ENCODE results near the gene PCDHGA9. TPM values are rescaled to one million over a fixed set of nuclear protein-coding genes. Genes with fewer than 3 reads are reported as not detected.
"Not testable (repeated sequence)": the region's sequence is repeated elsewhere in the genome, so short reads cannot be mapped to it uniquely, and the experiment has no call there.

PCDHGA9 gene
- total and polyA plus RNA-seq, 2 donors (not counting 1 experiment from before 2014, with no cell fraction given): 3.3 to 4.8 TPM

DNA sequence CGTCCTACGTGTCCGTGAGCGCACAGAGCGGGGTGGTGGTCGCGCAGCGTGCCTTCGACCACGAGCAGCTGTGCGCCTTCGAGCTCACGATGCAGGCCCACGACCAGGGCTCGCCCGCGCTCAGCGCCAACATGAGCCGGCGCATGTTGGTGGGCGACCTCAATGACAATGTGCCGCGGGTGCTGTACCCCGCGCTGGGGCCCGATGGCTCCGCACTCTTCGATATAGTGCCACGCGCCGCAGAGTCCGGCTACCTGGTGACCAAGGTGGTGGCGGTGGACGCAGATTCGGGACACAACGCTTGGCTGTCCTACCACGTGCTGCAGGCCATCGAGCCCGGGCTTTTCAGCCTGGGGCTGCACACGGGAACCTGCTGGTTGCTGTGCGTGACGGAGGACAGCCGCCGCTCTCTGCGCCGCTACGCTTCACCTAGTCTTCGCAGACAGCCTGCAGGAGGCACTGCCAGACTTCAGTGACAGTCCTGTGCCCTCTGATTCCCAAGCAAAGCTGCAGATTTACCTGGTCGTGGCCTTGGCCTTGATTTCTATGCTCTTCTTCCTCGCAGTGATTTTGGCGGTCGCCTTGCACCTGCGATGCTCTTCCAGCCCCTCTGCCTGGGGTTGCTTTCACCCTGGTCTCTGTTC is 25.3 kb downstream of the PCDHGA9 start:
- H4K20me1 ChIP-seq (ENCODE audit: control insufficient read depth, extremely low read depth, insufficient read depth, low read length): no peaks in the 10 kb centered on the region
- H3K4me3 ChIP-seq (replicated peaks in 1 of 4; ENCODE audit: control extremely low read depth in 1 of 4, insufficient read depth in 1 of 4, low read depth in 3 of 4, low read length in 4 of 4): no peak overlapping the region
- TF ChIP-seq EZH2 (IDR thresholded peaks at IDR 0.05; ENCODE audit: low read length, missing control alignments): no peak
- TF ChIP-seq, protein P1, sequence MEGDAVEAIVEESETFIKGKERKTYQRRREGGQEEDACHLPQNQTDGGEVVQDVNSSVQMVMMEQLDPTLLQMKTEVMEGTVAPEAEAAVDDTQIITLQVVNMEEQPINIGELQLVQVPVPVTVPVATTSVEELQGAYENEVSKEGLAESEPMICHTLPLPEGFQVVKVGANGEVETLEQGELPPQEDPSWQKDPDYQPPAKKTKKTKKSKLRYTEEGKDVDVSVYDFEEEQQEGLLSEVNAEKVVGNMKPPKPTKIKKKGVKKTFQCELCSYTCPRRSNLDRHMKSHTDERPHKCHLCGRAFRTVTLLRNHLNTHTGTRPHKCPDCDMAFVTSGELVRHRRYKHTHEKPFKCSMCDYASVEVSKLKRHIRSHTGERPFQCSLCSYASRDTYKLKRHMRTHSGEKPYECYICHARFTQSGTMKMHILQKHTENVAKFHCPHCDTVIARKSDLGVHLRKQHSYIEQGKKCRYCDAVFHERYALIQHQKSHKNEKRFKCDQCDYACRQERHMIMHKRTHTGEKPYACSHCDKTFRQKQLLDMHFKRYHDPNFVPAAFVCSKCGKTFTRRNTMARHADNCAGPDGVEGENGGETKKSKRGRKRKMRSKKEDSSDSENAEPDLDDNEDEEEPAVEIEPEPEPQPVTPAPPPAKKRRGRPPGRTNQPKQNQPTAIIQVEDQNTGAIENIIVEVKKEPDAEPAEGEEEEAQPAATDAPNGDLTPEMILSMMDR (conservative IDR thresholded peaks at IDR 0.05 in 1 of 2, IDR thresholded peaks at IDR 0.05 in 1 of 2; ENCODE audit: low read depth in 1 of 2, low read length in 2 of 2): no peak
- H3K36me3 ChIP-seq (ENCODE audit: control insufficient read depth, insufficient read depth, low read length): peaks cover 2% of the 10 kb centered on the region
- H3K4me1 ChIP-seq (ENCODE audit: control insufficient read depth, extremely low read depth, insufficient read depth, low read length): no peaks in the 10 kb centered on the region
- no peak overlapping the region for H3K4me2 ChIP-seq (ENCODE audit: extremely low read depth, insufficient read depth, low read length)
- peaks cover 2% of the 10 kb centered on the region for H3K79me2 ChIP-seq (ENCODE audit: control insufficient read depth, insufficient read depth, low read length)
- DNase-seq (ENCODE audit: low read depth in 2 of 2): no peak
- no peak overlapping the region for H2AFZ ChIP-seq (ENCODE audit: low read length)
- no peak overlapping the region for H3K9ac ChIP-seq (ENCODE audit: insufficient read depth, low read length)
- no peaks in the 10 kb centered on the region for H3K27me3 ChIP-seq (ENCODE audit: control insufficient read depth, insufficient read depth, low read length)
- peaks cover 8% of the 10 kb centered on the region for H3K9me3 ChIP-seq (ENCODE audit: control insufficient read depth, insufficient read depth, low read depth, low read length)
- H3K27ac ChIP-seq (ENCODE audit: insufficient read depth, low read length): no peak overlapping the region

DNA sequence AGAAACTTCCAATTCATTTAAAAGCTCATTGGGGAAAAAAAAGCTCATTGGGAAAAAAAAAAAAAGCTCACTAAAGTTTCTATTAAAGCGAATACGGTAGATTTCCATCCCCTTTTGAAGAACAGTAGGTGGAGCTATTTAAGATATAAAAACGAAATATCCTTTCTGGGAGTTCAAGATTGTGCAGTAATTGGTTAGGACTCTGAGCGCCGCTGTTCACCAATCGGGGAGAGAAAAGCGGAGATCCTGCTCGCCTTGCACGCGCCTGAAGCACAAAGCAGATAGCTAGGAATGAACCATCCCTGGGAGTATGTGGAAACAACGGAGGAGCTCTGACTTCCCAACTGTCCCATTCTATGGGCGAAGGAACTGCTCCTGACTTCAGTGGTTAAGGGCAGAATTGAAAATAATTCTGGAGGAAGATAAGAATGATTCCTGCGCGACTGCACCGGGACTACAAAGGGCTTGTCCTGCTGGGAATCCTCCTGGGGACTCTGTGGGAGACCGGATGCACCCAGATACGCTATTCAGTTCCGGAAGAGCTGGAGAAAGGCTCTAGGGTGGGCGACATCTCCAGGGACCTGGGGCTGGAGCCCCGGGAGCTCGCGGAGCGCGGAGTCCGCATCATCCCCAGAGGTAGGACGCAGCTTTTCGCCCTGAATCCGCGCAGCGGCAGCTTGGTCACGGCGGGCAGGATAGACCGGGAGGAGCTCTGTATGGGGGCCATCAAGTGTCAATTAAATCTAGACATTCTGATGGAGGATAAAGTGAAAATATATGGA is 27.9 kb downstream of the PCDHGA9 start, which contains the start of gene PCDHGA12:
Gene PCDHGA12, plus strand, starts transcription at position 176 of the 782 bp plus-strand sequence. Its CDS starts 253 bp downstream, at position 429.
- H3K27ac ChIP-seq (ENCODE audit: insufficient read depth, low read length): peak within 1 kb of the TSS; percentile 59

GRCh38 chr5:141431286-141431685 is 28.7 kb downstream of the PCDHGA9 start:
- Histone ChIP-seq H4K20me1 (ENCODE audit: control insufficient read depth, extremely low read depth, insufficient read depth, low read length) (no peaks in the 10 kb centered on the region), H2AFZ (ENCODE audit: low read length) (peak overlapping the region; percentile 6), H3K27me3 (ENCODE audit: control insufficient read depth, insufficient read depth, low read length) (no peaks in the 10 kb centered on the region), H3K4me1 (ENCODE audit: control insufficient read depth, extremely low read depth, insufficient read depth, low read length) (no peaks in the 10 kb centered on the region), H3K27ac (ENCODE audit: insufficient read depth, low read length) (peak overlapping the region; percentile 59), H3K36me3 (ENCODE audit: control insufficient read depth, insufficient read depth, low read length) (peaks cover 2% of the 10 kb centered on the region), H3K9ac (ENCODE audit: insufficient read depth, low read length) (no peak overlapping the region), H3K4me2 (ENCODE audit: extremely low read depth, insufficient read depth, low read length) (peak overlapping the region; percentile 30), H3K9me3 (ENCODE audit: control insufficient read depth, insufficient read depth, low read depth, low read length) (peaks cover 8% of the 10 kb centered on the region), H3K79me2 (ENCODE audit: control insufficient read depth, insufficient read depth, low read length) (peaks cover 2% of the 10 kb centered on the region), H3K4me3 (replicated peaks in 1 of 4; ENCODE audit: control extremely low read depth in 1 of 4, insufficient read depth in 1 of 4, low read depth in 3 of 4, low read length in 4 of 4) (peak overlapping the region in 3 of 4 experiments; percentile 32 to 58 (median 56))
- DNase-seq (ENCODE audit: low read depth in 2 of 2): peak; percentile 24 to 46
- TF ChIP-seq, protein P1 (conservative IDR thresholded peaks at IDR 0.05 in 1 of 2, IDR thresholded peaks at IDR 0.05 in 1 of 2; ENCODE audit: low read depth in 1 of 2, low read length in 2 of 2): no peak
- no peak for TF ChIP-seq EZH2 (IDR thresholded peaks at IDR 0.05; ENCODE audit: low read length, missing control alignments)

More for the DNA sequence above, 27.9 kb downstream of the PCDHGA9 start, which contains the start of gene PCDHGA12:
- Histone ChIP-seq H3K79me2 (ENCODE audit: control insufficient read depth, insufficient read depth, low read length) (peaks cover 2% of the 10 kb centered on the region), H3K9ac (ENCODE audit: insufficient read depth, low read length) (peak within 1 kb of the TSS; percentile 44), H3K4me1 (ENCODE audit: control insufficient read depth, extremely low read depth, insufficient read depth, low read length) (no peaks in the 10 kb centered on the region), H2AFZ (ENCODE audit: low read length) (peak within 1 kb of the TSS; percentile 6), H3K36me3 (ENCODE audit: control insufficient read depth, insufficient read depth, low read length) (peaks cover 2% of the 10 kb centered on the region), H3K4me2 (ENCODE audit: extremely low read depth, insufficient read depth, low read length) (peak within 1 kb of the TSS; percentile 61), H3K9me3 (ENCODE audit: control insufficient read depth, insufficient read depth, low read depth, low read length) (peaks cover 8% of the 10 kb centered on the region), H3K27me3 (ENCODE audit: control insufficient read depth, insufficient read depth, low read length) (no peaks in the 10 kb centered on the region), H4K20me1 (ENCODE audit: control insufficient read depth, extremely low read depth, insufficient read depth, low read length) (no peaks in the 10 kb centered on the region), H3K4me3 (replicated peaks in 1 of 4; ENCODE audit: control extremely low read depth in 1 of 4, insufficient read depth in 1 of 4, low read depth in 3 of 4, low read length in 4 of 4) (peak within 1 kb of the TSS; percentile 15 to 58 (median 44))
- peak; percentile 82 to 94 for DNase-seq (ENCODE audit: low read depth in 2 of 2)
- TF ChIP-seq, protein P1 (conservative IDR thresholded peaks at IDR 0.05 in 1 of 2, IDR thresholded peaks at IDR 0.05 in 1 of 2; ENCODE audit: low read depth in 1 of 2, low read length in 2 of 2): peak; percentile 69 to 72
- no peak for TF ChIP-seq EZH2 (IDR thresholded peaks at IDR 0.05; ENCODE audit: low read length, missing control alignments)

GRCh38 chr5:141432308-141432707 is 29.7 kb downstream of the PCDHGA9 start:
- not testable (repeated sequence) for H3K4me2 ChIP-seq (ENCODE audit: extremely low read depth, insufficient read depth, low read length); DNase-seq (ENCODE audit: low read depth in 2 of 2); H3K4me1 ChIP-seq (ENCODE audit: control insufficient read depth, extremely low read depth, insufficient read depth, low read length); H2AFZ ChIP-seq (ENCODE audit: low read length); H3K36me3 ChIP-seq (ENCODE audit: control insufficient read depth, insufficient read depth, low read length); H4K20me1 ChIP-seq (ENCODE audit: control insufficient read depth, extremely low read depth, insufficient read depth, low read length); H3K9me3 ChIP-seq (ENCODE audit: control insufficient read depth, insufficient read depth, low read depth, low read length); H3K9ac ChIP-seq (ENCODE audit: insufficient read depth, low read length); H3K79me2 ChIP-seq (ENCODE audit: control insufficient read depth, insufficient read depth, low read length); H3K27me3 ChIP-seq (ENCODE audit: control insufficient read depth, insufficient read depth, low read length); H3K27ac ChIP-seq (ENCODE audit: insufficient read depth, low read length)
- H3K4me3 ChIP-seq (replicated peaks in 1 of 4; ENCODE audit: control extremely low read depth in 1 of 4, insufficient read depth in 1 of 4, low read depth in 3 of 4, low read length in 4 of 4): peak overlapping the region in 1 of 4 experiments; percentile 11

All from fibroblast of lung (primary cell).